GM12878 (cell line): ENCODE measurements around the gene HECTD4.

Source experiments
- CEBPB ChIP-seq, 2 experiments: fragments of 150-350 bp in 1 of 2; IDR thresholded peaks; 2 replicates each; pipeline ENCODE4 v1.6.1; 2012 to 2014; ENCODE audit warnings: low read depth in 2 of 2, low read length in 2 of 2, borderline replicate concordance in 1 of 2, inconsistent platforms in 1 of 2
- CTCF ChIP-seq, 3 experiments: IDR thresholded peaks in 2 of 3; conservative IDR thresholded peaks in 1 of 3; 2 replicates each; pipeline ENCODE4 v1.5.1; 2011; ENCODE audit warnings: low read depth in 3 of 3, low read length in 3 of 3, mild to moderate bottlenecking in 3 of 3, control low read depth in 2 of 3, moderate library complexity in 2 of 3, inconsistent platforms in 1 of 3, mixed read lengths in 1 of 3; ENCODE audit not compliant: control insufficient read depth in 2 of 3, insufficient read depth in 1 of 3; ENCODE audit errors: extremely low read depth in 1 of 3
- EP300 ChIP-seq, 2 experiments: fragments of 150-350 bp in 1 of 2; IDR thresholded peaks; 2 replicates each; pipeline ENCODE4 v1.6.1; 2011 to 2012; ENCODE audit warnings: low read depth in 2 of 2, low read length in 2 of 2, borderline replicate concordance in 1 of 2, improper control_type of control experiment in 1 of 2, inconsistent platforms in 1 of 2; ENCODE audit not compliant: control insufficient read depth in 1 of 2
- ETV6 ChIP-seq, 2 experiments: fragments of 450-650 bp in 1 of 2; IDR thresholded peaks in 1 of 2; conservative IDR thresholded peaks in 1 of 2; 2 replicates each; pipeline ENCODE4 v1.6.1; 2014; ENCODE audit warnings: antibody characterized with exemption in 1 of 2, borderline replicate concordance in 1 of 2, low read depth in 1 of 2, mild to moderate bottlenecking in 1 of 2, moderate library complexity in 1 of 2
- KDM1A ChIP-seq: fragments of 200-600 bp; sonication (generic); IDR thresholded peaks from 2 replicates; pipeline ENCODE4 v1.6.1; 2016; ENCODE audit warnings: borderline replicate concordance
- POLR2AphosphoS2 ChIP-seq: IDR thresholded peaks from 2 replicates; pipeline ENCODE4 v1.6.1; 2011; ENCODE audit warnings: low read depth, mild to moderate bottlenecking, low read length, improper control_type of control experiment, moderate library complexity
- RAD51 ChIP-seq: fragments of 450-650 bp; IDR thresholded peaks from 2 replicates; pipeline ENCODE4 v1.6.1; 2016; ENCODE audit warnings: moderate library complexity, mild to moderate bottlenecking, inconsistent platforms
- SP1 ChIP-seq: IDR thresholded peaks from one replicate; pipeline ENCODE4 v1.6.1; 2011; ENCODE audit warnings: low read depth, low read length
- SPI1 ChIP-seq: IDR thresholded peaks from 2 replicates; pipeline ENCODE4 v1.6.1; 2011; ENCODE audit warnings: low read depth, mild to moderate bottlenecking, low read length, moderate library complexity, borderline replicate concordance; ENCODE audit not compliant: insufficient read depth
- TAF1 ChIP-seq: IDR thresholded peaks from 2 replicates; pipeline ENCODE4 v1.6.1; 2011; ENCODE audit warnings: mild to moderate bottlenecking, low read depth, low read length, borderline replicate concordance
- ZBTB33 ChIP-seq: fragments of 450-650 bp; IDR thresholded peaks from 2 replicates; pipeline ENCODE4 v1.6.1; 2017; ENCODE audit warnings: mild to moderate bottlenecking
- ZNF24 ChIP-seq: fragments of 450-650 bp; IDR thresholded peaks from 2 replicates; pipeline ENCODE4 v1.6.1; 2017; ENCODE audit warnings: antibody characterized with exemption, mild to moderate bottlenecking

DNA sequence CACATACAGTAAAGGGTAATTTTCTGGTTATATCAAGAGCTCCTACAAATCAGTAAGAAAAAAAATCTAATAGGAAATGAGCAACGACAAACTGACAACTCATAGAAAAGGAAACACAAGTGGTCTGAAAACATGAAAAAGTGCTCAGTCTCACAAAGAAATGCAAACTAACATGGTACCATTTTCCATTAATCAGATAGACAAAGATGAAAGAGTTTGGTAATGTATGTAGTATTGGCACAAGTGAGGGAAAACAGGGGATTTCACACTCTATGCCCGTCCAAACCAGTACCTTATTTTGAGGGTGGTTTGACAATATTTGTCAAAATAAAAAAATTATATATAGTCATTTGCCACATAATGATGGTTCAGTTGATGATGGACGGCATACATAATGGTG is 49.7 kb upstream of the HECTD4 start:
- no peak for TF ChIP-seq CTCF (IDR thresholded peaks at IDR 0.05 in 2 of 3, conservative IDR thresholded peaks at IDR 0.05 in 1 of 3; ENCODE audit: control insufficient read depth in 2 of 3, extremely low read depth in 1 of 3, insufficient read depth in 1 of 3, low read depth in 3 of 3, low read length in 3 of 3)
- no peak for TF ChIP-seq SP1
- no peak for TF ChIP-seq ZNF24
- TF ChIP-seq EP300 (IDR thresholded peaks at IDR 0.05; ENCODE audit: borderline replicate concordance in 1 of 2, control insufficient read depth in 1 of 2, low read depth in 2 of 2, low read length in 2 of 2), result no peak
- no peak for TF ChIP-seq TAF1
- no peak for TF ChIP-seq RAD51
- TF ChIP-seq ETV6 (conservative IDR thresholded peaks at IDR 0.05 in 1 of 2, IDR thresholded peaks at IDR 0.05 in 1 of 2; ENCODE audit: borderline replicate concordance in 1 of 2, low read depth in 1 of 2), result no peak
- no peak for TF ChIP-seq CEBPB (IDR thresholded peaks at IDR 0.05; ENCODE audit: borderline replicate concordance in 1 of 2, low read depth in 2 of 2, low read length in 2 of 2)
- no peak for TF ChIP-seq SPI1
- TF ChIP-seq KDM1A, result no peak
- TF ChIP-seq ZBTB33, result no peak
- TF ChIP-seq POLR2AphosphoS2, result no peak
